PC-3 (cell line): ENCODE data around the gene TNFRSF4. TPM values are rescaled to one million over a fixed set of nuclear protein-coding genes. Genes with fewer than 3 reads are reported as not detected.

Experiments
- ATAC-seq: fragments of 200-7000 bp; cut with Tn5 transposase; 2 replicates; pipeline ENCODE4 v1.9.1; 2020; ENCODE audit warnings: mild to moderate bottlenecking, moderate library complexity
- BruUV-seq: library from RNA; stranded (reverse); fragments of 400-500 nt; replicated peaks from 2 replicates; lab custom pipeline; 2021; lab: Mats Ljungman, UMichigan
- CTCF ChIA-PET: fragments of 300-600 bp; sonication (Branson Sonifier 250); formaldehyde crosslinking; loops from one replicate; lab custom pipeline; 2022; ENCODE audit warnings: antibody characterized with exemption; lab: Charles Lee
- POLR2A ChIA-PET: fragments of 300-600 bp; sonication (Branson Sonifier 250); formaldehyde crosslinking; loops from one replicate; lab custom pipeline; 2022; ENCODE audit warnings: antibody characterized with exemption; ENCODE audit not compliant: unreplicated experiment; lab: Charles Lee
- DNase-seq: peaks from one replicate; pipeline ENCODE4 v3.0.0-alpha.2; 2015
- H2AFZ ChIP-seq: fragments of 300-600 bp; sonication (generic); 2 replicates; pipeline ENCODE4 v1.6.0; 2016; ENCODE audit warnings: antibody characterized with exemption, low read length
- H3F3A ChIP-seq: fragments of 300-600 bp; sonication (generic); one replicate; pipeline ENCODE4 v1.6.0; 2017; ENCODE audit warnings: antibody characterized with exemption, low read length, control low read depth, mild to moderate bottlenecking; ENCODE audit not compliant: unreplicated experiment
- H3K27ac ChIP-seq: fragments of 300-600 bp; sonication (generic); 2 replicates; pipeline ENCODE4 v1.5.1; 2016; ENCODE audit warnings: mild to moderate bottlenecking, low read length
- H3K27me3 ChIP-seq: fragments of 300-600 bp; sonication (generic); 2 replicates; pipeline ENCODE4 v1.6.1; 2016; ENCODE audit warnings: low read length, mixed read lengths
- H3K36me3 ChIP-seq: fragments of 300-600 bp; sonication (generic); 2 replicates; pipeline ENCODE4 v1.6.1; 2016; ENCODE audit warnings: low read depth, mixed run types, low read length, mixed read lengths
- H3K4me1 ChIP-seq: fragments of 300-600 bp; sonication (generic); 2 replicates; pipeline ENCODE4 v1.5.1; 2016; ENCODE audit warnings: low read length; ENCODE audit not compliant: insufficient read depth
- H3K4me2 ChIP-seq: fragments of 300-600 bp; sonication (generic); 2 replicates; pipeline ENCODE4 v1.6.0; 2016; ENCODE audit warnings: low read length
- H3K4me3 ChIP-seq: fragments of 300-600 bp; sonication (generic); 2 replicates; pipeline ENCODE4 v1.5.1; 2016; ENCODE audit warnings: mild to moderate bottlenecking, low read length, mixed read lengths
- H3K79me2 ChIP-seq: fragments of 300-600 bp; sonication (generic); 2 replicates; pipeline ENCODE4 v1.6.1; 2017; ENCODE audit warnings: low read length, mixed read lengths
- H3K9ac ChIP-seq: fragments of 300-600 bp; sonication (generic); 2 replicates; pipeline ENCODE4 v1.6.0; 2016; ENCODE audit warnings: mild to moderate bottlenecking, low read length
- H3K9me2 ChIP-seq: fragments of 300-600 bp; sonication (generic); replicated peaks from 2 replicates; pipeline ENCODE4 v1.6.1; 2016; ENCODE audit warnings: mixed run types, low read length, mixed read lengths
- H3K9me3 ChIP-seq: fragments of 300-600 bp; sonication (generic); 2 replicates; pipeline ENCODE4 v1.6.1; 2016; ENCODE audit warnings: low read length, mixed read lengths
- H4K20me1 ChIP-seq: fragments of 300-600 bp; sonication (generic); 2 replicates; pipeline ENCODE4 v1.6.1; 2016; ENCODE audit warnings: low read length, mixed read lengths
- CTCF ChIP-seq: fragments of 300-600 bp; sonication (generic); conservative IDR thresholded peaks from 2 replicates; pipeline ENCODE4 v1.5.1; 2017; ENCODE audit warnings: antibody characterized with exemption, low read depth, mild to moderate bottlenecking, low read length
- EZH2 ChIP-seq: fragments of 300-600 bp; sonication (generic); IDR thresholded peaks from one replicate; pipeline ENCODE4 v1.6.1; 2017; ENCODE audit warnings: antibody characterized with exemption, mild to moderate bottlenecking, low read length; ENCODE audit not compliant: unreplicated experiment
- EZH2phosphoT487 ChIP-seq: fragments of 300-600 bp; sonication (generic); IDR thresholded peaks from 2 replicates; pipeline ENCODE4 v1.6.1; 2018; ENCODE audit warnings: mild to moderate bottlenecking, antibody characterized with exemption, low read length, borderline replicate concordance
- intact Hi-C: fragments of 100-400 bp; cut with micrococcal nuclease; formaldehyde crosslinking; loops from 2 replicates; pipeline ENCODE4 v1.9.0; 2023
- total RNA-seq: library from RNA; depleted of rRNA; stranded (reverse); fragments of >200 nt; gene quantifications from 2 replicates; pipeline ENCODE4 v1.2.3, GENCODE V29; 2014

Gene TNFRSF4
- total RNA-seq, 1 experiment from 2014 or later, result 0.11 TPM

- no peak for DNase-seq
- peaks cover 18% of the 10 kb centered on the region for H4K20me1 ChIP-seq
- POLR2A ChIA-PET, result no interaction called here
- H3K27ac ChIP-seq, result no peak overlapping the region
- H3K4me1 ChIP-seq, result peaks cover 10% of the 10 kb centered on the region
- H3F3A ChIP-seq, result no peaks in the 10 kb centered on the region
- no peaks in the 10 kb centered on the region for H3K27me3 ChIP-seq
- no peak overlapping the region for H3K9ac ChIP-seq
- CTCF ChIA-PET, result no interaction called here
- no peak overlapping the region for H3K4me3 ChIP-seq
- no peak for ATAC-seq
- no peak overlapping the region for H2AFZ ChIP-seq
- H3K9me3 ChIP-seq, result no peaks in the 10 kb centered on the region
- TF ChIP-seq EZH2 (no peak), CTCF (no peak), EZH2phosphoT487 (no peak)
- no TSS peak for BruUV-seq
- H3K9me2 ChIP-seq, result no peaks in the 10 kb centered on the region
- peaks cover 51% of the 10 kb centered on the region for H3K36me3 ChIP-seq
- peaks cover 72% of the 10 kb centered on the region for H3K79me2 ChIP-seq
- intact Hi-C loops, result no loop called here
- no peak overlapping the region for H3K4me2 ChIP-seq
These were observed 12.8 kb upstream of the TNFRSF4 start for GRCh38 chr1:1226566-1227362.

GRCh38 chr1:1225913-1226312 is 12.0 kb upstream of the TNFRSF4 start:
- DNase-seq (no peak), ATAC-seq (no peak)
- H3K9ac ChIP-seq, result no peak overlapping the region
- H4K20me1 ChIP-seq, result peaks cover 18% of the 10 kb centered on the region
- BruUV-seq, result no TSS peak
- H3K4me2 ChIP-seq, result no peak overlapping the region
- H3K4me1 ChIP-seq, result peaks cover 10% of the 10 kb centered on the region
- H3K36me3 ChIP-seq, result peaks cover 57% of the 10 kb centered on the region
- no peaks in the 10 kb centered on the region for H3F3A ChIP-seq
- H3K9me2 ChIP-seq, result no peaks in the 10 kb centered on the region
- H3K27ac ChIP-seq, result no peak overlapping the region
- no peaks in the 10 kb centered on the region for H3K9me3 ChIP-seq
- intact Hi-C loops, result no loop called here
- H3K4me3 ChIP-seq, result no peak overlapping the region
- no peaks in the 10 kb centered on the region for H3K27me3 ChIP-seq
- ChIA-PET POLR2A (no interaction called here), CTCF (no interaction called here)
- peaks cover 64% of the 10 kb centered on the region for H3K79me2 ChIP-seq
- TF ChIP-seq EZH2phosphoT487 (no peak), EZH2 (no peak), CTCF (no peak)
- H2AFZ ChIP-seq, result no peak overlapping the region

- Histone ChIP-seq H3K9ac (no peak overlapping the region), H3K79me2 (peaks cover 58% of the 10 kb centered on the region), H3K27me3 (no peaks in the 10 kb centered on the region), H3K4me3 (no peak overlapping the region), H3K36me3 (peaks cover 57% of the 10 kb centered on the region), H2AFZ (no peak overlapping the region), H3K4me1 (peaks cover 7% of the 10 kb centered on the region), H3K4me2 (no peak overlapping the region), H3K9me2 (no peaks in the 10 kb centered on the region), H3F3A (no peaks in the 10 kb centered on the region), H4K20me1 (peaks cover 18% of the 10 kb centered on the region), H3K9me3 (no peaks in the 10 kb centered on the region), H3K27ac (no peak overlapping the region)
- BruUV-seq, result no TSS peak
- no peak for DNase-seq
- TF ChIP-seq EZH2phosphoT487, result no peak
- no peak for TF ChIP-seq EZH2
- no peak for TF ChIP-seq CTCF
- ATAC-seq, result peak; percentile 12; the same call in 1 of the 2 replicates
- ChIA-PET POLR2A (no interaction called here), CTCF (no interaction called here)
- intact Hi-C loops, result no loop called here
These were observed 11.4 kb upstream of the TNFRSF4 start for GRCh38 chr1:1225238-1225845.
